Suprapubic skin (tissue), 4 donors: Measurements from ENCODE around the gene B3GALT5. TPM values are rescaled to one million over a fixed set of nuclear protein-coding genes. Genes with fewer than 3 reads are reported as not detected.

Experiments
- DNase-seq, 2 donors: peaks; one replicate each; pipeline ENCODE4 v3.0.0-alpha.2; 2019; ENCODE audit warnings: low spot score in 2 of 2
- H3K27ac ChIP-seq: fragments of 200-600 bp; sonication (generic); one replicate; pipeline ENCODE4 v1.5.1; 2019
- H3K27me3 ChIP-seq: fragments of 200-600 bp; sonication (generic); one replicate; pipeline ENCODE4 v1.5.1; 2019
- H3K36me3 ChIP-seq: fragments of 200-600 bp; sonication (generic); one replicate; pipeline ENCODE4 v1.5.1; 2019
- H3K4me1 ChIP-seq: fragments of 200-600 bp; sonication (generic); one replicate; pipeline ENCODE4 v1.5.1; 2019
- H3K4me3 ChIP-seq: fragments of 200-600 bp; sonication (generic); one replicate; pipeline ENCODE4 v1.5.1; 2019; ENCODE audit warnings: mild to moderate bottlenecking
- H3K9me3 ChIP-seq: fragments of 200-600 bp; sonication (generic); one replicate; pipeline ENCODE4 v1.5.1; 2019
- EP300 ChIP-seq: sonication (generic); formaldehyde crosslinking; IDR thresholded peaks from one replicate; pipeline ENCODE4 v1.6.1; 2017; ENCODE audit warnings: antibody characterized with exemption
- POLR2A ChIP-seq, 2 donors: fragments of 450-650 bp; IDR thresholded peaks; one replicate each; pipeline ENCODE4 v1.6.1; 2017; ENCODE audit warnings: antibody characterized with exemption in 2 of 2, mild to moderate bottlenecking in 2 of 2, moderate library complexity in 2 of 2
- POLR2AphosphoS5 ChIP-seq, 3 donors: sonication (generic); formaldehyde crosslinking; IDR thresholded peaks; one replicate each; pipeline ENCODE4 v1.6.1; 2017; ENCODE audit warnings: antibody characterized with exemption in 3 of 3
- WGBS: methylation state at CpG from one replicate; pipeline ENCODE4 v1.1.5; 2018; 5-methylcytosine and 5-hydroxymethylcytosine counted together
- total RNA-seq, 4 donors: library from RNA; depleted of rRNA; stranded (reverse); fragments of >200 nt; gene quantifications; one replicate each; pipeline ENCODE4 v1.1.0, GENCODE V29; 2016
- TF ChIP-seq, protein P1 (sequence below), 2 donors: fragments of 200-600 bp in 1 of 2; fragments of 450-650 bp in 1 of 2; sonication (generic) in 1 of 2; IDR thresholded peaks; one replicate each; pipeline ENCODE4 v1.5.1; 2016 to 2019; ENCODE audit warnings: antibody characterized with exemption in 2 of 2, mild to moderate bottlenecking in 1 of 2, moderate library complexity in 1 of 2

Gene B3GALT5
- total RNA-seq, 4 donors from 2014 or later, result 0.89 to 5.9 (median 3.1) TPM

GRCh38 chr21:39659070-39659815, 46.5 kb downstream of the B3GALT5 start:
- Histone ChIP-seq H3K9me3 (no peaks in the 10 kb centered on the region), H3K27ac (no peak overlapping the region), H3K4me1 (peaks cover 6% of the 10 kb centered on the region), H3K27me3 (no peaks in the 10 kb centered on the region), H3K4me3 (no peak overlapping the region), H3K36me3 (no peaks in the 10 kb centered on the region)
- DNase-seq, result no peak
- TF ChIP-seq, protein P1, sequence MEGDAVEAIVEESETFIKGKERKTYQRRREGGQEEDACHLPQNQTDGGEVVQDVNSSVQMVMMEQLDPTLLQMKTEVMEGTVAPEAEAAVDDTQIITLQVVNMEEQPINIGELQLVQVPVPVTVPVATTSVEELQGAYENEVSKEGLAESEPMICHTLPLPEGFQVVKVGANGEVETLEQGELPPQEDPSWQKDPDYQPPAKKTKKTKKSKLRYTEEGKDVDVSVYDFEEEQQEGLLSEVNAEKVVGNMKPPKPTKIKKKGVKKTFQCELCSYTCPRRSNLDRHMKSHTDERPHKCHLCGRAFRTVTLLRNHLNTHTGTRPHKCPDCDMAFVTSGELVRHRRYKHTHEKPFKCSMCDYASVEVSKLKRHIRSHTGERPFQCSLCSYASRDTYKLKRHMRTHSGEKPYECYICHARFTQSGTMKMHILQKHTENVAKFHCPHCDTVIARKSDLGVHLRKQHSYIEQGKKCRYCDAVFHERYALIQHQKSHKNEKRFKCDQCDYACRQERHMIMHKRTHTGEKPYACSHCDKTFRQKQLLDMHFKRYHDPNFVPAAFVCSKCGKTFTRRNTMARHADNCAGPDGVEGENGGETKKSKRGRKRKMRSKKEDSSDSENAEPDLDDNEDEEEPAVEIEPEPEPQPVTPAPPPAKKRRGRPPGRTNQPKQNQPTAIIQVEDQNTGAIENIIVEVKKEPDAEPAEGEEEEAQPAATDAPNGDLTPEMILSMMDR (IDR thresholded peaks at IDR 0.05), result no peak
- TF ChIP-seq EP300 (no peak), POLR2AphosphoS5 (IDR thresholded peaks at IDR 0.05) (no peak), POLR2A (IDR thresholded peaks at IDR 0.05) (no peak)
- 83% methylated on average over 7 of the region's 7 CpGs for WGBS

- peaks cover 6% of the 10 kb centered on the region for H3K4me1 ChIP-seq
- TF ChIP-seq POLR2AphosphoS5 (IDR thresholded peaks at IDR 0.05) (no peak), EP300 (no peak), POLR2A (IDR thresholded peaks at IDR 0.05) (no peak)
- TF ChIP-seq, protein P1 (IDR thresholded peaks at IDR 0.05), result no peak
- no peaks in the 10 kb centered on the region for H3K36me3 ChIP-seq
- H3K27ac ChIP-seq, result peak overlapping the region; percentile 39
- H3K4me3 ChIP-seq, result no peak overlapping the region
- H3K9me3 ChIP-seq, result no peaks in the 10 kb centered on the region
- H3K27me3 ChIP-seq, result no peaks in the 10 kb centered on the region
- 24% methylated on average over 17 of the region's 17 CpGs for WGBS
- DNase-seq, result peak in 1 of 2 donors; percentile 67
Observed at GRCh38 chr21:39660191-39660980, 47.6 kb downstream of the B3GALT5 start.

DNA sequence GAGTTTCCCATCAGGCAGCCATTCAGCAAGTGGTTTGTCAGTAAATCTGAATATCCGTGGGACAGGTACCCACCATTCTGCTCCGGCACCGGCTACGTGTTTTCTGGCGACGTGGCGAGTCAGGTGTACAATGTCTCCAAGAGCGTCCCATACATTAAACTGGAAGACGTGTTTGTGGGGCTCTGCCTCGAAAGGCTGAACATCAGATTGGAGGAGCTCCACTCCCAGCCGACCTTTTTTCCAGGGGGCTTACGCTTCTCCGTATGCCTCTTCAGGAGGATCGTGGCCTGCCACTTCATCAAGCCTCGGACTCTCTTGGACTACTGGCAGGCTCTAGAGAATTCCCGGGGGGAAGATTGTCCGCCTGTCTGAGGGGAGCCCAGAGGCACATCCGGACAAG, 48.4 kb downstream of the B3GALT5 start:
- TF ChIP-seq EP300, result no peak
- TF ChIP-seq POLR2AphosphoS5 (IDR thresholded peaks at IDR 0.05), result no peak
- no peak for TF ChIP-seq POLR2A (IDR thresholded peaks at IDR 0.05)
- TF ChIP-seq, protein P1 (IDR thresholded peaks at IDR 0.05), result no peak
- peak in 1 of 2 donors; percentile 63 for DNase-seq
- peaks cover 6% of the 10 kb centered on the region for H3K4me1 ChIP-seq
- H3K9me3 ChIP-seq, result no peaks in the 10 kb centered on the region
- H3K4me3 ChIP-seq, result no peak overlapping the region
- 93% methylated on average over 18 of the region's 18 CpGs for WGBS
- H3K36me3 ChIP-seq, result no peaks in the 10 kb centered on the region
- H3K27me3 ChIP-seq, result no peaks in the 10 kb centered on the region
- H3K27ac ChIP-seq, result no peak overlapping the region

- Histone ChIP-seq H3K27me3 (no peaks in the 10 kb centered on the region), H3K9me3 (no peaks in the 10 kb centered on the region), H3K36me3 (no peaks in the 10 kb centered on the region), H3K4me3 (no peak overlapping the region), H3K27ac (no peak overlapping the region), H3K4me1 (peaks cover 6% of the 10 kb centered on the region)
- TF ChIP-seq POLR2A (IDR thresholded peaks at IDR 0.05), result no peak
- TF ChIP-seq, protein P1 (IDR thresholded peaks at IDR 0.05), result no peak
- TF ChIP-seq EP300, result no peak
- no peak for TF ChIP-seq POLR2AphosphoS5 (IDR thresholded peaks at IDR 0.05)
- peak in 1 of 2 donors; percentile 57 for DNase-seq
- WGBS, result 89% methylated on average over 8 of the region's 9 CpGs
Observed at GRCh38 chr21:39661740-39662139, 49.0 kb downstream of the B3GALT5 start.

DNA sequence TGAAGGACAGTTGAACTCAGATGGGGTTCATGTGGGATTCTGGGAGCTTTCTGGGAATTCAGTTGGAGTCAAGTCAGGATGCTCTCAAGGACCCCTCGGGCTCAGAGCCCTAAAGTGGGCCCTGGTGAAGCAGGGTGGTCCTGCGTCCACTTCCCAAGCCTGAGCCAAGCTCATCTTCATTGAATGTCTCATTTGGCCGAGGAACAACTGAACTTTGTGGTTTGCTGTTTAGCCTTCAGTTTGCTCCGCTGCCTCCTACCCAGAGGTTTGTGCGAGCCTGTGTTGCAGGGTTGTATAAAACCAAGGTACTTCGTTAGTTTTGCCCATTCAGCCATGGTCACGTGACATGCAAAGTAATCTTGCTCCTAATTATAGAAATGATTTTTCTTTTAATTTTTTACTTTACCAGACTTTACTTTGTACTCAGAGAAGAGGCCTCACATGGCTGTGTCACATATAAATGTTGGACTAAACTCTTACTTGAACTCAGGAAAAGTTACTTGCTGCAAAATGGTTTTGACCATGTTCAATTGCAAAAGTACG, 49.7 kb downstream of the B3GALT5 start:
- DNase-seq, result peak in 1 of 2 donors; percentile 35
- no peak overlapping the region for H3K27ac ChIP-seq
- peaks cover 6% of the 10 kb centered on the region for H3K4me1 ChIP-seq
- no peak overlapping the region for H3K4me3 ChIP-seq
- no peaks in the 10 kb centered on the region for H3K9me3 ChIP-seq
- no peaks in the 10 kb centered on the region for H3K36me3 ChIP-seq
- no peaks in the 10 kb centered on the region for H3K27me3 ChIP-seq
- TF ChIP-seq EP300 (no peak), POLR2A (IDR thresholded peaks at IDR 0.05) (no peak), POLR2AphosphoS5 (IDR thresholded peaks at IDR 0.05) (no peak)
- TF ChIP-seq, protein P1 (IDR thresholded peaks at IDR 0.05), result no peak
- WGBS, result 92% methylated on average over 8 of the region's 8 CpGs
